ENCODE results near the gene AHR.

The AHR gene

GRCh38 chr7:17304926-17305325, 6.5 kb downstream of the AHR start:
- no peak for DNase-seq (ENCODE audit: low read depth in 2 of 2)

DNA sequence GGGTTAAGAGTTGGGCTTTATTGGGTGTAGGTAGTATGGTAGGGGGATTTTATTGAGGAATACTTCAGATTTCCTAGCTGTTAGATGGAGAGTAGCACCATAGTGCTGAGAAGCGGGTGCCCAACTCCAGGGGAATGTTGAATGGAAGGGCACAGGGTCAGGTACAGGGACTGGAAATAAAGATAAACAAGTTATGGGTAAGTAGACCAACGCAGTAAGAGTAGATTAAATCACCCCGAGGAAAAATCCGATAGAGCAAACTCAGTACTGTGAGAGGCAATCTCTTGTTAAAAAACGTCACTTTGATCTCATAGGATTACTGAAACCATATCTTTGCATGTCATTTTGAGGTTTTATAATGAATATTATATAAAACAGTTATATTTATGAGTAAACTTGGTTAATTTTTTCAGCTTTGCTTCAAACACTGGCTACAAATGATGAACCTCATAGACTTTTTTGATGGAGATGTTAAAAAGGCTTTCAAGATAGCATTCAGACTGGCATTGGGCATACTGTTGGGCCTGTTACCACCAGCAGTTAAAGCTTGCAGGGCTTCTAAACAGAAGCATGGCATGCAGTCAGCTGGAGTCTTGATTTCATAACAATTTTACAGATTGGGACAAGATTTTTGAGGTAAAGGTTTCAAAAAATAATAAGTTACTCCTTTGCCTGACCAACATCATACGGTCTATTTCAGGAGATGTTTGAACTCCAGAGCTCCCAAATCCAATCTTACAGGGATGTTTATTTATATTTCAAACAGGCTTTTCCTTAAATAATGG, 7.1 kb downstream of the AHR start:
- DNase-seq (ENCODE audit: low read depth in 2 of 2): no peak

DNA sequence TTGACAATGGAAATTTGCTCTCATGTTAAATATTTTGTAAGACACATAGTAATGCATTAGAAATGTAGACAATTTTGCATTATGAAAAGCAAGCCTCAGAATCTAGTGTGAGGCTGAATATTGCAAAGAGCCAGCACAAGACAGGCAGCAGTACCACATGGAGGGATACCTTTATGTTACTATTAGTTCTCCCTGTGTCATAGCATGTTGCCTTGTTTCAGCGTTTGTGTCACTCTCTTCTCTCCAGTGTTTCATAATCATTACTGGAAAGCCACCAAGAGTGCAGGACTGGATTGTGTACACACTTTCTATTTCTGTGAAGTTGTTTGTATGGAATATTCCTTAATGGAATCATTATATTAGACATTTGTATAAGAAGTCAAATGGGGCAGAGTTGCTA, 8.5 kb downstream of the AHR start:
- no peak for DNase-seq (ENCODE audit: low read depth in 2 of 2)

- no peak for DNase-seq (ENCODE audit: low read depth in 2 of 2)
These were observed 9.1 kb downstream of the AHR start for GRCh38 chr7:17307558-17307957.

GRCh38 chr7:17307969-17308648, 9.7 kb downstream of the AHR start:
- no peak for DNase-seq (ENCODE audit: low read depth in 2 of 2)

- no peak for DNase-seq (ENCODE audit: low read depth in 2 of 2)
These were observed 12.7 kb downstream of the AHR start for GRCh38 chr7:17311194-17311593.

GRCh38 chr7:17311952-17312351, 13.5 kb downstream of the AHR start:
- DNase-seq (ENCODE audit: low read depth in 2 of 2): no peak

DNA sequence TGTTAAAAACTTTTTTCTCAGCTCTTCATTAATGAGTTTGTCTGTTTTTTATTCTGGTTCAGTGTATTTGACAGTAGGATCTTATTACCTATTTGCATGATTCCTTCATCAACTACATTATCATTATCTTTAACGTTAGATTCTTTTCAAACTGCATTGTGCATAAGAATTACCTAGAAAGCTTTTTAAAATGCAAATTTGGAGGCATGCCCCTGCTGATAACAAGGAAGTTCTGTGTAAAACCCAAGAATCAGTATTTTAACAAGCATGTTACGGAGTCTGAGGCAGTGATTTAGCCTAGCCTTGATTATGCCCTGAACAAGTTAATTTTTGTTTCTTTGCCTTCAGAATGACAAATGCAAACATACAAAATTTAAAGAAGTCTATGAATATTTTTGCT, 14.2 kb downstream of the AHR start:
- no peak for DNase-seq (ENCODE audit: low read depth in 2 of 2)

DNA sequence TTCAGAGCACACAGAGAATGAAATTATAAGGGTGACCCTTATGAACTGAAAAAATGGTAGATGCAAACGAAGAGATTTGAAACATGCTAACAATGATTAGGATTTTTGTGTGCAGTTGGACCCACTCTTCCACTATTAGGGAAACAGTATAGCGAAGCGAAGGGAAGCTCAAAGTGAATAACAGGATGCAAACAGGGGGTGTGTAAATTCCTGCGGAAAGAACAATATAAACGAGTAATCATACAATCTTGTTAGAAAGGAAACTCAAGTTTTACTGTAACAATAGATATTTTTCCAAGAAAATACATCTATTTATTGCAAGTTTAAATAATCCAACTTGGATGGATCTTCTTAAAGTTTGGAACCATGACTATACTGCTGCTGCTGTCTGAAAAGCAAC, 14.7 kb downstream of the AHR start:
- no peak for DNase-seq (ENCODE audit: low read depth in 2 of 2)

- DNase-seq (ENCODE audit: low read depth in 2 of 2): no peak
These were observed 17.5 kb downstream of the AHR start for GRCh38 chr7:17315974-17316373.

GRCh38 chr7:17318146-17318545, 19.7 kb downstream of the AHR start:
- DNase-seq (ENCODE audit: low read depth in 2 of 2): no peak

DNA sequence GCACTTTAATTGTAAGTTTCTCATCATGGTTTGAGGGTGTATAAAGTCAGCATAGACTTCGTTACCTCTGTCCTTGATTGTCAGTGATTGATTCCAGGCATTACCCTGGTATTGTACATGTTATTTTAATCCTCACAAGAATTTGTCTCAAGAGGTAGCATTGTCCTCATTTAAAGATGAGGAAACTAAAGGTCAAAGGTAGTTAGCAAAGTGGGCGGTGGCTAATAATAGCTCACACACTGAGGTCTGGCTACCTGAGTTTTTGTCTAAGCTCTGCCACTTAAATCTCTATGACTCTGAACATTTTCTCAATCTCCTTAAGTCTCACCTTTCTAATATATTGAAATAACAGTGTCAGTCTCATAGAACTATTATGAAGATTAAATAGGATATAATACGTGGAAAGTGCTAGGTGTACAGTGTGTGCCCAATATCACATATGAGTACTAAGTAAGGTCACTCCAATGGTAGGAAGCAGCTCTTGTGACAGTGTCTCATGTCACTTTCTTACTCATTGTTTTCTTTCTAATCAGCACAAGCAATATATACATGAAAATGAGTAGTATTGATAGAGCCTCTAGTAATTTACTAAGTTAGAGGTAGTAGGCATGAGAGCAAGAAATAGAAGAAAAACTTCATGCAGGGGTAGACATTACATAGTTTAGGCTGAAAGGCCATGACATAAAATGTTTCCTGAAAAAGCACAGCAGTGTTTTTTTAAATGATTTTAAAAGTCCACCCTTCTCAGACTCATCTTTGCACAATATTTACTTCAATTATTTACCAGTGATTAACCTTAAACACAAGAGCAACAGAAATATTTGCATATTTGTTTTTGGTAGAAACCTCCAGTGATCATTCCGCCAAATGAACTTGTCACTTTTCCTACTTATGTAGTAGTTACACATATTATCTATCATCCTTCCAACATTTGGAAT, 21.0 kb downstream of the AHR start:
- DNase-seq (ENCODE audit: low read depth in 2 of 2): no peak

- no peak for DNase-seq (ENCODE audit: low read depth in 2 of 2)
These were observed 21.6 kb downstream of the AHR start for GRCh38 chr7:17320102-17320497.

- no peak for DNase-seq (ENCODE audit: low read depth in 2 of 2)
These were observed 22.2 kb downstream of the AHR start for GRCh38 chr7:17320657-17321056.

DNA sequence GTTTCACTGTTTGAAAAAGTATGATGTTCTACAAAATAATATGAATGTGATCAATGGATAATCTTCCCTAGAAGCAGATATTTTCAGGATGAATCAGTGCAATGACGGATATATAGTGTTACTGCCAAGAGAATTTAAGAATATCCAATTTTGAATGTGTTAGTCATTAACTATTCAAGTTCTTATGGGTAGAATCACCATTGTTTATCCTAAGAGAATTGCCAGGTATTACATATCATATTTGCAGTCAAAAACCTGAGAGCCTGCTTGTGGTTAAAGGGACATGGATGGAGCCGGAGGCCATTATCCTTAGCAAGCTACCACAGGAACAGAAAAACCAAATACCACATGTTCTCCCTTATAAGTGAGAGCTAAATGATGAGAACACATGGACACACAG, 26.9 kb downstream of the AHR start:
- no peak for DNase-seq (ENCODE audit: low read depth in 2 of 2)

GRCh38 chr7:17326378-17326777, 27.9 kb downstream of the AHR start:
- no peak for DNase-seq (ENCODE audit: low read depth in 2 of 2)

DNA sequence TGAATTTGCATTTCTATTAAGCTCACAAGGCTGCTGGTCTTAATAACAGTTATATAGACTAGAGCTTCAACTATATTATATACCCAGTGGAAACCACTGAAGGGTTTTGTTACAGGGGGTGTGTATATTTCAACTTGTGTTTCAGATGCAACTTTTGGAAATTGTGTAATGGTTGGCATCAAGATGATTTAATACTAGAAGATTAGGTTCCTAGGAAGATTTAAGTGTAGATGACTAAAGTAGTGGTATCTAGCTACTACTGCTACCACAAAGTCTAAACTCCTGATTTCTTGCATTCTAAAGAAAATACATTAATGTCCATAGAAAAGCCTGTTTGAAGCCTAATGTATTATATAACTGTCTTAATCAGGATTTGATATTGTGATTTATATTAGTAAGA, 30.2 kb downstream of the AHR start:
- DNase-seq (ENCODE audit: low read depth in 2 of 2): no peak

DNA sequence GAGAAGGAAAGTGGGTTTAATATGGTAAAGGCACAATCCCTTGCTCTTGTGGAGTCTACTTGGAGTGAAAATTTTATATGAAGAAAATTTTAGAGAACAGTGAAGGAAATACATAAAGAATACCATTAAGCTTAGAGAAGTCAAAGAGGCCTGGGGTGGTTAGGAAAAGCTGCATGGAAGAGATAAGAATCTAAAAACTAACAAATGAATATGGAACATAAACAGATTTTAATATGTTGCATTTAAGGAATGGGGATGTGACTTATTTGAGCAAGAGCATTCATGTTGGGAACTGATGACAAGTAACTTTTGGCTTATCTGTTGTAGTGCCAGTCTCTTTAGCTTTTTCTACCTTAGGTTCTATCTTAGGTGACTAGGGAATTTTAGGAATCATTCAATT, 31.0 kb downstream of the AHR start:
- DNase-seq (ENCODE audit: low read depth in 2 of 2): no peak

DNA sequence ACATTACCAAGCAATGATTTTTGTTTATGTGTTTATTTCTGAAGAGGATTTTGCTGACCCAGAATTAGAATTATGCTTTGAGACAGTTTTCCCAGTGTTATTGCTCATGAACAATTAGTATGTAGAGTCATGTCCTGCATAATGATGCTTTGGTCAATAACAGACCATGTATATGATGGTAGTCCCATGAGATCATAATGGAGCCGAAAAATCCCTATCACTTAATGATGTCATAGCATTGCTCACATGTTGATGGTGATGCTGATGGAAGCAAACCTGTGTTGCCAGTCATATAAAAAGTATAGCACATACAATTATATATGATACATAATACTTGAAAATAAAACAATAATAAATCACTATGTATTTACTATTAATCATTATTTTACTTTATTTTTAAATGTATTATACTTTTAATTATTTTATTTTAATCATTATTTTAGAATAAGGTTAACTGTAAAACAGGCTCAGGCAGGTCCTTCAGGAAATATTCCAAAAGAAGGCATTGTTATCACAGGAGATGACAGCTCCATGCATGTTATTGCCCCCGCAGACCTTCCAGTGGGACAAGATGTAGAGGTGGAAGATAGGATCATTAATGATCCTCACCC, 33.5 kb downstream of the AHR start:
- no peak for DNase-seq (ENCODE audit: low read depth in 2 of 2)

DNA sequence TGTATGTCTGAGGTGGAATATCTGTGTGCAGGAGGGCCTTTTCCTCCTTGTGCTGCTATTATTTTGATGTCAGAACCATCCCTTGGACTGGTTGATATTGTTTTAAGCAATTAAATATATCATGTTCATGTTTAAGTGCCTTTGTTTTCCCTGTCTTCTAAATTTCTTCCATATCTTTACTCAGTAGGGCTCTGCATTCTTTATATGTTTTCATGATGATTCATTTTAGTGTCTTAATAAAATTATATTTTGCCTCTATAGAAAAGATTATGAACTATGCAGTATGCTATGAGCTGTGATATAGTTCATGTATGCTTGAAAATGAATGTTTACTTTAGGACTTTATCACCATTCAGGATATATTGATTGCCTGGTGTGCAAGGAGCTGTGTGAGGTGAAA, 34.8 kb downstream of the AHR start:
- DNase-seq (ENCODE audit: low read depth in 2 of 2): no peak

- DNase-seq (ENCODE audit: low read depth in 2 of 2): no peak
These were observed 37.7 kb downstream of the AHR start for GRCh38 chr7:17336168-17336567.

DNA sequence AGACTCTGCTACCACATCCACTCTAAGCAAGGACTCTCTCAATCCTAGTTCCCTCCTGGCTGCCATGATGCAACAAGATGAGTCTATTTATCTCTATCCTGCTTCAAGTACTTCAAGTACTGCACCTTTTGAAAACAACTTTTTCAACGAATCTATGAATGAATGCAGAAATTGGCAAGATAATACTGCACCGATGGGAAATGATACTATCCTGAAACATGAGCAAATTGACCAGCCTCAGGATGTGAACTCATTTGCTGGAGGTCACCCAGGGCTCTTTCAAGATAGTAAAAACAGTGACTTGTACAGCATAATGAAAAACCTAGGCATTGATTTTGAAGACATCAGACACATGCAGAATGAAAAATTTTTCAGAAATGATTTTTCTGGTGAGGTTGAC, 40.7 kb downstream of the AHR start:
- DNase-seq (ENCODE audit: low read depth in 2 of 2): no peak

Measured in stimulated activated CD8-positive, alpha-beta memory T cell treated with anti-CD3 and anti-CD28 coated beads, Interleukin-7, amount 100 ng/mL, for 1 hour (primary cell).